ENCODE results near the gene ASMT. TPM values are rescaled to one million over a fixed set of nuclear protein-coding genes. Genes with fewer than 3 reads are reported as not detected.

The ASMT gene, protein sequence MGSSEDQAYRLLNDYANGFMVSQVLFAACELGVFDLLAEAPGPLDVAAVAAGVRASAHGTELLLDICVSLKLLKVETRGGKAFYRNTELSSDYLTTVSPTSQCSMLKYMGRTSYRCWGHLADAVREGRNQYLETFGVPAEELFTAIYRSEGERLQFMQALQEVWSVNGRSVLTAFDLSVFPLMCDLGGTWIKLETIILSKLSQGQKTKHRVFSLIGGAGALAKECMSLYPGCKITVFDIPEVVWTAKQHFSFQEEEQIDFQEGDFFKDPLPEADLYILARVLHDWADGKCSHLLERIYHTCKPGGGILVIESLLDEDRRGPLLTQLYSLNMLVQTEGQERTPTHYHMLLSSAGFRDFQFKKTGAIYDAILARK
- total RNA-seq, result 0.09 TPM in 1 of 2 replicates, not detected in the other

DNA sequence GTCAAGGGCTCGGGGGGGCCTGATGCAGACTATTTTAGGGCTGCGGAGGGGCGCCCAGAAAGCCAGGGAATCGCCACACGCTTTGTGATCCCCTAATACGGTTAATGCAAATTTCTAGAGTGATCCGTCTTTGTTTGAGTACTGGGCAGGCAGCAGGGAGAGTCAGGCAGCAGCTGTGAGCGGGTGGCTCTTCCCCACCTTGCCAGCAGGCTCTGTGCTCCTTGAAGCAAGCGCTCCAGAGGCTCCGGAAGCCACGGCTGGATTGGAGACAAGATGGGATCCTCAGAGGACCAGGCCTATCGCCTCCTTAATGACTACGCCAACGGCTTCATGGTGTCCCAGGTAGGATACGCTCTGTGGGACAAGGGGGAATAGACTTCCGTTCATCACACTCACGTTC lies at the start of gene ASMT:
Gene ASMT (plus strand): TSS at position 133 of the 400 bp plus-strand sequence. CDS start 141 bp downstream, at position 274.

DNA sequence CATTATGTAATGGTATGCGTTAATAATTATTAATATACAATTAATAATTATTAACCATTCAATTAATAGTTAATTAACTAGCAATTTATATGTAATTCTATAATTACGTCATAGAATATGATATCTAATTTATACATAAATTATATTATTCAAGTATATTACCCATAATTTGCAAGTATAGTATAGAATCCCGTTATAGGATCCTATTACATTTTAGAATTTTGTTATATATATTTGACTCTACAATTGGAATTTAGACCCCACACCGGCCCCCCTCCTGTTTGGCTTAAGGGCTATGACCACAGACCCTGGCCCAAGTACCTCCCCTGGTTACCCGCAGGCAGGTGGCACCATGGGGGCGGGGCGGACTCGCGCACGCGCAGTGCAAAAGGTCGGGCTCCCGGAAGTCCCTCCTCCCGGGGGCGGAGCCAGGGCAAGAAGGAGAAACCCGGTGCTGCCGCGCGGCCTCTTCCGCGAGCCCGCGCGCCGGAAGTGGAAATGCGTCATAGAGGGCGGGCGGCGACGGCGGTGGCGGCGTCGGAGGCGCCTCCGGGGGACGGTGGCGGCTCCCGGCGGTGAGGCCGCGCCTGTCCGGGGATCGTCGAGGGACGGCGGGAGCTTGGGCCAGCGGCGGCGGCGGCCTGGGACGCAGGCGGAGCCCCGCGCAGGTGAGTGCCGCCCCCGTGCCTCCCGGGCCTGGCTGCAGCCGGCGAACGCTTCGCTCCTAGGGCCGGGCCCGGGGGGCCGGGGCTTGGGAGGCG lies 23.6 kb upstream of the ASMT start, which contains the start of gene AKAP17A:
Gene AKAP17A (plus strand): TSS at position 503 of the 761 bp plus-strand sequence. CDS start 1,859 bp downstream, outside the sequence.

Other genes starting within 250 kb of the ASMT start
- gene SLC25A6, start 222.9 kb upstream of the ASMT start, total RNA-seq, result 152 and 238 TPM in 2 replicates
- gene ASMTL, start 162.2 kb upstream of the ASMT start, total RNA-seq, result 13.1 and 16.9 TPM in 2 replicates
- not detected in 2 replicates for gene P2RY8, start 77.9 kb upstream of the ASMT start, total RNA-seq
- 13.6 and 14.7 TPM in 2 replicates for gene AKAP17A, start 23.5 kb upstream of the ASMT start, total RNA-seq

Measured in bronchial smooth muscle cell (primary cell).